DMS114 treated with DMSO at 0.1 percent for 48 hours (cell line): ENCODE measurements around the gene PREPL.
A peak's percentile ranks its signal among the peaks of the same experiment; 100 is the strongest.
"Not testable (repeated sequence)": the region's sequence is repeated elsewhere in the genome, so short reads cannot be mapped to it uniquely, and the experiment has no call there.

ENCODE experiments used
- DNase-seq: peaks from one replicate; lab custom pipeline; 2025; ENCODE audit not compliant: unreplicated experiment; lab: John Stamatoyannopoulos, UW

PREPL gene

GRCh38 chr2:44361330-44362206 is at the start of gene PREPL, which contains the start of gene CAMKMT:
TSS of gene PREPL (minus strand) at chr2:44361494. CDS start at chr2:44346342, 15,152 bp downstream.
TSS of gene CAMKMT (plus strand) at chr2:44361947.
- DNase-seq: peak; percentile 95

- DNase-seq: no peak
Measured at GRCh38 chr2:44398243-44398897, 37.1 kb upstream of the PREPL start.

- DNase-seq: no peak
Measured at GRCh38 chr2:44397447-44398175, 36.3 kb upstream of the PREPL start.

- peak; percentile 19 for DNase-seq
Measured at GRCh38 chr2:44392338-44392943, 31.1 kb upstream of the PREPL start.

GRCh38 chr2:44389895-44390294 is 28.6 kb upstream of the PREPL start:
- no peak for DNase-seq

- no peak for DNase-seq
Measured at GRCh38 chr2:44388877-44389276, 27.6 kb upstream of the PREPL start.

- not testable (repeated sequence) for DNase-seq
Measured at GRCh38 chr2:44385226-44385625, 23.9 kb upstream of the PREPL start.

GRCh38 chr2:44377486-44377885 is 16.2 kb upstream of the PREPL start:
- no peak for DNase-seq

GRCh38 chr2:44372246-44372645 is 11.0 kb upstream of the PREPL start:
- no peak for DNase-seq

GRCh38 chr2:44371445-44371844 is 10.2 kb upstream of the PREPL start:
- no peak for DNase-seq

- no peak for DNase-seq
Measured at GRCh38 chr2:44369392-44369791, 8.1 kb upstream of the PREPL start.

GRCh38 chr2:44367591-44367990 is 6.3 kb upstream of the PREPL start:
- DNase-seq: no peak

GRCh38 chr2:44364604-44365003 is 3.3 kb upstream of the PREPL start:
- DNase-seq: no peak

- peak; percentile 35 for DNase-seq
Measured at GRCh38 chr2:44362207-44363015, 1.1 kb upstream of the PREPL start.

- DNase-seq: no peak
Measured at GRCh38 chr2:44360749-44361329, 455 bp downstream of the PREPL start.

GRCh38 chr2:44358503-44358902 is 2.8 kb downstream of the PREPL start:
- no peak for DNase-seq

GRCh38 chr2:44354761-44355160 is 6.5 kb downstream of the PREPL start:
- DNase-seq: no peak

- DNase-seq: no peak
Measured at GRCh38 chr2:44352510-44352909, 8.8 kb downstream of the PREPL start.

- no peak for DNase-seq
Measured at GRCh38 chr2:44351676-44352075, 9.6 kb downstream of the PREPL start.

- DNase-seq: no peak
Measured at GRCh38 chr2:44351088-44351487, 10.2 kb downstream of the PREPL start.
